ENCODE data around the gene KCNMA1.

GRCh38 chr10:77661100-77661499 lies 23.5 kb upstream of the KCNMA1 start:
- TF ChIP-seq CTCF (IDR thresholded peaks at IDR 0.05), result no peak
- TF ChIP-seq POLR2A (IDR thresholded peaks at IDR 0.05), result no peak
